Suprapubic skin (tissue), 4 donors: ENCODE measurements around the gene MAP3K4. TPM values are rescaled to one million over a fixed set of nuclear protein-coding genes. Genes with fewer than 3 reads are reported as not detected.

Source experiments
- DNase-seq, 2 donors: peaks; one replicate each; pipeline ENCODE4 v3.0.0-alpha.2; 2019; ENCODE audit warnings: low spot score in 2 of 2
- H3K27ac ChIP-seq: fragments of 200-600 bp; sonication (generic); one replicate; pipeline ENCODE4 v1.5.1; 2019
- H3K27me3 ChIP-seq: fragments of 200-600 bp; sonication (generic); one replicate; pipeline ENCODE4 v1.5.1; 2019
- H3K36me3 ChIP-seq: fragments of 200-600 bp; sonication (generic); one replicate; pipeline ENCODE4 v1.5.1; 2019
- H3K4me1 ChIP-seq: fragments of 200-600 bp; sonication (generic); one replicate; pipeline ENCODE4 v1.5.1; 2019
- H3K4me3 ChIP-seq: fragments of 200-600 bp; sonication (generic); one replicate; pipeline ENCODE4 v1.5.1; 2019; ENCODE audit warnings: mild to moderate bottlenecking
- H3K9me3 ChIP-seq: fragments of 200-600 bp; sonication (generic); one replicate; pipeline ENCODE4 v1.5.1; 2019
- CTCF ChIP-seq, 2 donors: fragments of 200-600 bp in 1 of 2; fragments of 450-650 bp in 1 of 2; sonication (generic) in 1 of 2; IDR thresholded peaks; one replicate each; pipeline ENCODE4 v1.5.1; 2016 to 2019; ENCODE audit warnings: antibody characterized with exemption in 2 of 2, mild to moderate bottlenecking in 1 of 2, moderate library complexity in 1 of 2
- EP300 ChIP-seq: sonication (generic); formaldehyde crosslinking; IDR thresholded peaks from one replicate; pipeline ENCODE4 v1.6.1; 2017; ENCODE audit warnings: antibody characterized with exemption
- POLR2A ChIP-seq, 2 donors: fragments of 450-650 bp; IDR thresholded peaks; one replicate each; pipeline ENCODE4 v1.6.1; 2017; ENCODE audit warnings: antibody characterized with exemption in 2 of 2, mild to moderate bottlenecking in 2 of 2, moderate library complexity in 2 of 2
- POLR2AphosphoS5 ChIP-seq, 3 donors: sonication (generic); formaldehyde crosslinking; IDR thresholded peaks; one replicate each; pipeline ENCODE4 v1.6.1; 2017; ENCODE audit warnings: antibody characterized with exemption in 3 of 3
- WGBS: methylation state at CpG from one replicate; pipeline ENCODE4 v1.1.5; 2018; 5-methylcytosine and 5-hydroxymethylcytosine counted together
- total RNA-seq, 4 donors: library from RNA; depleted of rRNA; stranded (reverse); fragments of >200 nt; gene quantifications; one replicate each; pipeline ENCODE4 v1.1.0, GENCODE V29; 2016

MAP3K4 gene
- total RNA-seq, 4 donors from 2014 or later, result 29.2 to 83.2 (median 45.2) TPM

GRCh38 chr6:161154796-161155335 lies 163.3 kb downstream of the MAP3K4 start:
- Histone ChIP-seq H3K36me3 (peaks cover 12% of the 10 kb centered on the region), H3K27me3 (no peaks in the 10 kb centered on the region), H3K4me3 (no peak overlapping the region), H3K9me3 (no peaks in the 10 kb centered on the region), H3K4me1 (no peaks in the 10 kb centered on the region), H3K27ac (no peak overlapping the region)
- TF ChIP-seq EP300 (no peak), CTCF (IDR thresholded peaks at IDR 0.05) (no peak), POLR2AphosphoS5 (IDR thresholded peaks at IDR 0.05) (no peak), POLR2A (IDR thresholded peaks at IDR 0.05) (no peak)
- DNase-seq, result no peak
- WGBS, result 94% methylated on average over 7 of the region's 13 CpGs

DNA sequence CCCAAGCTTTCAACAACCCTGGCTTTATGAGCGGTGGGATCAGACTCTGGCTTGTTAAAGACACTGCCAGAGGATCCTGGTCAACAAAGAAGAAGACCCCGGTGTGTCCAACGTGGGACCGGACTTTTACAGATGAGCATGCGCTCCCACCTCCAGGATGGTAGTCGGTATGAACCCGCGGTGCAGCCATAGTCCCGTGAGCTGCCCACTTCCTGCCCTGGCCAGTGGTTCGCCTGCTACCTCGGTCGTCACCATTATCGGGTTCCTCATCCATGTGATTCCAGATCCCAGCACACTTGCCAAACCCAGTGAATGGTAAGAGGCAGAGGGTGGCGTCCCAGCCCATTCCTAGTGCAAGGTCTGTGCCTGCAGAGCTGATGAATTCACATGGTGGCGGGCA lies 169.6 kb downstream of the MAP3K4 start:
- TF ChIP-seq POLR2A (IDR thresholded peaks at IDR 0.05), result no peak
- no peak for TF ChIP-seq POLR2AphosphoS5 (IDR thresholded peaks at IDR 0.05)
- TF ChIP-seq EP300, result no peak
- no peak for TF ChIP-seq CTCF (IDR thresholded peaks at IDR 0.05)
- Histone ChIP-seq H3K4me1 (peaks cover 16% of the 10 kb centered on the region), H3K36me3 (peaks cover 22% of the 10 kb centered on the region), H3K9me3 (no peaks in the 10 kb centered on the region), H3K4me3 (no peak overlapping the region), H3K27ac (no peak overlapping the region), H3K27me3 (no peaks in the 10 kb centered on the region)
- peak in 1 of 2 donors; percentile 79 for DNase-seq
- 96% methylated on average over 9 of the region's 15 CpGs for WGBS

- DNase-seq, result peak in 1 of 2 donors; percentile 74
- Histone ChIP-seq H3K27ac (no peak overlapping the region), H3K27me3 (no peaks in the 10 kb centered on the region), H3K4me1 (peaks cover 16% of the 10 kb centered on the region), H3K9me3 (no peaks in the 10 kb centered on the region), H3K36me3 (peaks cover 24% of the 10 kb centered on the region), H3K4me3 (no peak overlapping the region)
- TF ChIP-seq POLR2AphosphoS5 (IDR thresholded peaks at IDR 0.05), result no peak
- TF ChIP-seq EP300, result no peak
- TF ChIP-seq CTCF (IDR thresholded peaks at IDR 0.05), result no peak
- TF ChIP-seq POLR2A (IDR thresholded peaks at IDR 0.05), result no peak
- WGBS, result 71% methylated on average over 15 of the region's 16 CpGs
Measured at GRCh38 chr6:161161889-161162624, 170.5 kb downstream of the MAP3K4 start.

GRCh38 chr6:161162722-161163121 lies 171.2 kb downstream of the MAP3K4 start:
- Histone ChIP-seq H3K27me3 (no peaks in the 10 kb centered on the region), H3K4me1 (peaks cover 16% of the 10 kb centered on the region), H3K36me3 (peaks cover 20% of the 10 kb centered on the region), H3K27ac (no peak overlapping the region), H3K4me3 (no peak overlapping the region), H3K9me3 (no peaks in the 10 kb centered on the region)
- DNase-seq, result peak in 1 of 2 donors; percentile 56
- WGBS, result 38% methylated on average over 9 of the region's 9 CpGs
- TF ChIP-seq POLR2AphosphoS5 (IDR thresholded peaks at IDR 0.05) (no peak), CTCF (IDR thresholded peaks at IDR 0.05) (no peak), POLR2A (IDR thresholded peaks at IDR 0.05) (no peak), EP300 (no peak)

GRCh38 chr6:161163466-161164181 lies 172.1 kb downstream of the MAP3K4 start:
- H3K4me1 ChIP-seq, result peaks cover 16% of the 10 kb centered on the region
- peak in 1 of 2 donors; percentile 55 for DNase-seq
- TF ChIP-seq CTCF (IDR thresholded peaks at IDR 0.05) (no peak), POLR2AphosphoS5 (IDR thresholded peaks at IDR 0.05) (no peak), POLR2A (IDR thresholded peaks at IDR 0.05) (no peak), EP300 (no peak)
- H3K27me3 ChIP-seq, result no peaks in the 10 kb centered on the region
- 90% methylated on average over 13 of the region's 13 CpGs for WGBS
- no peaks in the 10 kb centered on the region for H3K9me3 ChIP-seq
- peaks cover 20% of the 10 kb centered on the region for H3K36me3 ChIP-seq
- H3K27ac ChIP-seq, result no peak overlapping the region
- no peak overlapping the region for H3K4me3 ChIP-seq
